Stimulated activated CD8-positive, alpha-beta memory T cell treated with anti-CD3 and anti-CD28 coated beads, Interleukin-15, amount 100 ng/mL, for 24 hours (primary cell): ENCODE data around the gene ZYG11A.
"Not testable (repeated sequence)": the region's sequence is repeated elsewhere in the genome, so short reads cannot be mapped to it uniquely, and the experiment has no call there.

Source experiments
- DNase-seq: peaks from one replicate; pipeline ENCODE4 v3.0.0-alpha.2; 2020; ENCODE audit warnings: low read depth

The ZYG11A gene

GRCh38 chr1:52842643-52843310 is at the start of gene ZYG11A:
ZYG11A (plus strand) TSS chr1:52842760; CDS start chr1:52842884, 124 bp downstream.
- peak; percentile 47 for DNase-seq

- not testable (repeated sequence) for DNase-seq
Measured at GRCh38 chr1:52793717-52794116, 48.8 kb upstream of the ZYG11A start.

DNA sequence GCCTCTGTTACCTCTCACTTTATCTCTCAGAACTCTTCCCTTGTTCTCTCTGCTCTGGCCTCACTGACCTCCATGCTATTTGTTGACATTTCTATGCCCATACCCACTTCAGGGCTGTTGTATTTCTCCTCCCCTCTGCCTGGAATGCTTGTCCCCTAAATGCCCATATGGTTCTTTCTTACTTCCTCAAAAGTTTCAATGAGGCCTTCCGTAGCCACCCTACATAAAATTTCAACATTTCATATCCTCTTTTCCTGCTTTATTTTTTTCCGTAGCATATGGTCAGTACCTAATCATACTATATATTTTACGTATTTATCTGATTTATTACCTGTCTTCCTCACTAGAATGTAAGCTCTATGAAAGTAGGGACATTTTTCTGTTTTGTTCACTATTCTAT is 47.1 kb upstream of the ZYG11A start:
- no peak for DNase-seq

DNA sequence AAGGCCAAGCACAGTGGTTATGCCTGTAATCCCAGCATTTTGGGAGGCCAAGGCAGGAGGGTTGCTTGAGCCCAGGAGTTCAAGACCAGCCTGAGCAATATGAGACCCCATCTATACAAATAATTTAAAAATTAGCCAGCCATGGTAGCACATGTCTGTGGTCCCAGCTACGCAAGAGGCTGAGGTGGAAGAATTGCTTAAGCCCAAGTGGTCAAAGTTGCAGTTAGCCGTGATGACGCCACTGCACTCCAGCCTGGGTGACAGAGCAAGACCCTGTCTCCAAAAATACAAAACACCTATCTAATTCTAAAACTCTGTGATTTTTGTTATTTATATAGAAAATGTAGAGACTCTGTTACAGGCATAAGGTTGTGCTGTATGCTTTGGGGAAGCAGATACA is 44.2 kb upstream of the ZYG11A start:
- DNase-seq: no peak

DNA sequence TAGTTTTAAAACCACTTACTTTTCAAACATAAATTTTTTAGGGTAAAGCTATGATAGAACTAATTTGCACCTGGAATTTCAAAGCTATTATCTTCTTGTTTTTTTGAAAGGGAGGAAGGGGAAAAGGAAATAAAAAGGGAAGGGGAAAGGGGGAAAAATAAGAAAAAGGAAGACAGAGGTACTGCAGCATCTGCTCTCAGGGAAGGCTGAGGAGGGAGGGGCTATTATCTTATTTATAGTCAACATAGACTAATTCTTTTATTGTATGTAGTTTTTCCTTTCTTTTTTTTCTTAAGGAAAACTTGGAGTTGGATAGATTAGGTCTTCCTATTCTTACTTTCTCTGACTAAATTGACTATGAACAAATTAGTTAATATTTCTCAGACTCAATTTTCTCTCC is 41.5 kb upstream of the ZYG11A start:
- no peak for DNase-seq

- not testable (repeated sequence) for DNase-seq
Measured at GRCh38 chr1:52804083-52804482, 38.5 kb upstream of the ZYG11A start.

GRCh38 chr1:52814465-52814864 is 28.1 kb upstream of the ZYG11A start:
- no peak for DNase-seq

GRCh38 chr1:52820830-52821229 is 21.7 kb upstream of the ZYG11A start:
- DNase-seq: not testable (repeated sequence)

GRCh38 chr1:52825868-52826267 is 16.7 kb upstream of the ZYG11A start:
- DNase-seq: no peak

DNA sequence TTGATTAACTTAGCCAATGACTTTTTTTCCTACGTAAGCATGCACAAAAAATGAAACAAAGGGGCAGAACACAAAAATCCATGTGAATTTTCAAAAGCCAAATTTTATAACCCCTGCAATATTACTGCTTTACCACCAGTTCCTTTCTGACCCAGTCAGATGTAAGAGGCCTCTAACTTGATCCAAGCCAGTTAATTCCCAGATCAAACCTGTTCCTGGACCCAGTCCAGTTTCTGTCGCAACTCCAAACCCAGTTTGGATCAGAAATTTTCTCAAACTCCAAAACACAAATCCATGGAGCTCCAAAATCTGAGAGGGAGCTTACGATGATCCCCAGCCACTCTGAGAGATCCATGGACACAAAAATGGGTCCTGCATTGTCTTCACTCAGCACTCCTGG is 7.8 kb upstream of the ZYG11A start:
- no peak for DNase-seq

GRCh38 chr1:52836035-52836434 is 6.5 kb upstream of the ZYG11A start:
- no peak for DNase-seq

DNA sequence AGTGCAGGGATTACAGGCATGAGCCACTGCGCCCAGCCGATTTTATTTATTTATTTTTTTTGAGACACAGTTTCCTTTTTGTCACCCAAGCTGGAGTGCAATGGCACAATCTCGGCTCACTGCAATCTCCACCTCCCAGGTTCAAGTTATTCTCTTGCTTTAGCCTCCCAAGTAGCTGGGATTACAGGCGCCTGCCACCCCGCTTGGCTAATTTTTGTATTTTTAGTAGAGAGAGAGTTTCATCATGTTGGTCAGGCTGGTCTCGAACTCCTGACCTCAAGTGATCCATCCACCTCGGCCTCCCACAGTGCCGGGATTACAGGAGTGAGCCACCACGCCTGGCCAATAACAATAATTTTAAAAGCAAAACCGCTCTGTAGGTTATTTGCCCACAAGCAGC is 3.4 kb upstream of the ZYG11A start:
- not testable (repeated sequence) for DNase-seq

- not testable (repeated sequence) for DNase-seq
Measured at GRCh38 chr1:52845119-52845518, 2.6 kb downstream of the ZYG11A start.

DNA sequence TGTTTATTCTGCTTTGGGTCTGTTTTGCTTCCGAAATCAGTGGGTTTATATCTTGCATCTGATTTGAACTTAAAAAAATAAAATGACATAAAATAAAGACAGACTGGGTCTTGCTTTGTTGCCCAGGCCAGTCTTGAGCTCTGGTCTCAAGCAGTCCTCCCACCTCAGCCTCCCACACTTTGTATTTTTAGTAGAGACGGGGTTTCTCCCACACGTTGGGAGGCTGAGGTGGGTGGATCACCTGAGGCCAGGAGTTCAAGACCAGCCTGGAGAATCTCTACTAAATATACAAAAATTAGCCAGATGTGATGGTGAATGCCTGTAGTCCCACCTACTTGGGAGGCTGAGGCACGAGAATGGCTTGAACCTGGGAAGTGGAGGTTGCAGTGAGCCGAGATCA is 5.9 kb downstream of the ZYG11A start:
- DNase-seq: no peak

DNA sequence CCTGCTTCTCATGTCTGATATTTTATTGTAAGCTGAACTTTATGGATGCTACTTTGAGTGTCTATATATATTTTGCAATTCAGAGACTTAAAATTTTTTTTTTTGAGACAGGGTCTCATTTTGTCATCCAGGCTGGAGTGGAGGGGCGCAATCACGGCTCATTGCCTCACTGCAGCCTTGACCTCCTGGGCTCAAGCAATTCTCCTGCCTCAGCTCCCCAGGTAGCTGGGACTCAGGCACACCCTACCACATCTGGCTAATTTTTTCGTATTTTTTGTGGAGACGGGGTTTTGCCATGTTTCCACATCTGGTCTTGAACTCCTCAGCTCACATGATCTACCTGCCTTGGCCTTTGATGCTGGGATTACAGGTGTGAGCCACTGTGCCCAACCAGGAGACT is 8.4 kb downstream of the ZYG11A start:
- no peak for DNase-seq

DNA sequence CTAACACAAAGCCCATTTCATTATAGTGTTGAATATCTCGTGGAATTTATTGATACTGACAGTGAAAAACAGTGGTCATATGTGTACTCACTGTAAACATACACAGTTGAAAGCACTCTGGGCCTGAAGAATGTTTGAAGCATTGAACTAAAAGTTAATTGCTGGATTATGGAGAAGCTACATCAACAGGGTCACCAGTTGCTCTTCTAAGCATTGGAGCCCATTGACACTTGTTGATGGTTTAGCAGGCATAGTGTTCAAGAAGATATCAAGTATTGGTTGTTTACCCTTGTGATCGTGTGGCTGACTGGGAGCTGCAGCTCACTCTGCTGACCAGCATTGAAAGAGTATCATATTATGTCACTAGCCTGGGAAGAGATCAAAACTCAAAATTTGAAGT is 10.3 kb downstream of the ZYG11A start:
- DNase-seq: no peak

- no peak for DNase-seq
Measured at GRCh38 chr1:52855584-52855983, 13.0 kb downstream of the ZYG11A start.

DNA sequence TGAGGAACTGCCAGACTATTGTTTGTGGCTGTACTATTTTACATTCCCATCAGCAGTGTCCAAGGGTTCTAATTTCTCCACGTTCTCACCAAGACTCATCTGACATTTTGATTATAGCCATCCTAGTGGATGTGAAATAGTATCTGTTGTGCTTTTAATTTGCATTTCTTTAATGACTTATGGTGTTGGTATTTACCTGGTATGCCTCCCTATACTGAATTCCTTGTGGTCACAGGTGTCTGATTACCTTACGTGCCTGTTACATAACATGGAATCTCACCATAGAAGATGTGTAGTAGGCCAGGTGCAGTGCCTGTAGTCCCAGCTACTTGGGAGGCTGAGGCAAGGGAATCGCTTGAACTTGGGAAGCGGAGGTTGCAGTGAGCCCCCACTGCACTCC is 13.5 kb downstream of the ZYG11A start:
- DNase-seq: no peak

GRCh38 chr1:52857443-52857842 is 14.9 kb downstream of the ZYG11A start:
- no peak for DNase-seq

DNA sequence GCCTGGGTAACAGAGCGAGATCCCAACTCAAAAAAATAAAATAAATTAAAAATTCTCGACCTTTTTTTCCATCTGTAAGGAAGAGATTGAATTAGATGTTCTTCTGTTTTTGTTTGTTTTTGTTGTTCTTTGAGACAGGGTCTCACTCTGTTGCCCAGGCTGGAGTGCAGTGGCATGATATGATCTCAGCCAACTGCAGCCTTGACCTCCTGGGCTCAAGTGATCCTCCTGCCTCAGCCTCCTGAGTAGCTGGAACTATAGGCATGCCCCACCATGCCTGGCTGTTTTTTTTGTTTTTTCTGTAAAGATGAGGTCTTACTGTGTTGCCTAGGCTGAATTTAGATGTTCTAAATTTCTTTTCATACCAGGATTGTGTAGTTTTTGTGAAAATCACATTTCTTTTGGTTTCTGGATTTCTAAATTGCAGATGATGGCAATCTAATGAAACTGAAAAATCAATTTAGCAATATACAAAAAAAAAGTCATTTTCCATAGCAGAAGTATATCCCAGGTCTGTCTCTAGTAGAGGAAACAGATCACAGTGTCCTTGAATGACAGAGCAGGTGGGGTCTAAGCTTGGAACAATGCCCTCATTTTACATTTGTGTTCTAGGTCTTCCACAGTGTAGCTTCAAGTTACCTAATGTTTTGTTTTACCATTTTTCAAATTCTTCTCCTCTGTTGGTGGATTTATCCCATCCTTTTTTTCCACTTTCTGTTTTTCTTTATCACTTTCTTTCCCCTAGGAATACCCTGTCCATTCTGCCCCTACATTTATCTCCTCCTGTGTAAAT is 20.3 kb downstream of the ZYG11A start:
- DNase-seq: no peak

DNA sequence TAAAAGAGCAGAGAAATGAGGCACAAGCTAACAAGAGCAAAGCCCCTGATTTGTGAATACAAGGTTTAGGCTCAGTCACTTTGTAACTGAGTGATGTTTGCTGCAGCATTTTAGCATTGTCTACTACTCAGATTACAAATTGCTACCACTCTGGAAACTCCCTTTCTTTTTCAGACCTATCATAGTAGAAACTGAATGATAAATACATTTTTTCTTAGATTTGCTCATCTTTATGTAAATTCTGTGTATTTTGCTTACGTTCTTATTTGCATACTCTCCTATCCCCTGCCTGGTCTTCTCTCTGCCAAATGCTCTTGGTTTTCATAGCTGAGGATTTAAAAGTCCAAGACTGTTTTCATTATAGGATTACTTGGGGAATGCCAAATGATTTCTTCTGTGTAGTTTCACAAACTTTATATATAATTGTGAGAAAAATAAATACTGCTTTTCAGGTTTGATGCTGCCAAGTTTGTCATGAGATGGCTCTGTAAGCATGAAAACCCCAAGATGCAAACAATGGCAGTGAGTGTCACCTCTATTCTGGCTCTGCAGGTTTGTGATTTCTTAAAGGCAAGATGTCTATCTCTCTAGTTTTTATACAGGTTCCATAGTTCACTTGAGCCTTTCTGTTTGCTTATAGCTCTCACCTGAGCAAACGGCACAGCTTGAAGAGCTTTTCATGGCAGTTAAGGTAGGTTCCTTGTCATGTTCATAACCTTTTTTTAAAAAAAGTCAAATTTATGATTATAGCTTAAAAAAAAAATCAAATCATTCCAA is 24.7 kb downstream of the ZYG11A start:
- DNase-seq: no peak

DNA sequence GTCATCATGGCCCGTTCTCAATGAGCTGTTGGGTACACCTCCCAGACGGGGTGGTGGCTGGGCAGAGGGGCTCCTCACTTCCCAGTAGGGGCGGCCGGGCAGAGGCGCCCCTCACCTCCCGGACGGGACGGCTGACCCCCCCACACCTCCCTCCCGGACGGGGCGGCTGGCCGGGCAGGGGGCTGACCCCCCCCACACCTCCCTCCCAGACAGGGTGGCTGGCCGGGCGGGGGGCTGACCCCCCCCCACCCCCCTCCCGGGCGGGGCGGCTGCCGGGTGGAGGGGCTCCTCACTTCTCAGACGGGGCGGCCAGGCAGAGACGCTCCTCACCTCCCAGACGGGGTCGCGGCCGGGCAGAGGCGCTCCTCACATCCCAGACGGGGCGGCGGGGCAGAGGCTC is 27.2 kb downstream of the ZYG11A start:
- not testable (repeated sequence) for DNase-seq

DNA sequence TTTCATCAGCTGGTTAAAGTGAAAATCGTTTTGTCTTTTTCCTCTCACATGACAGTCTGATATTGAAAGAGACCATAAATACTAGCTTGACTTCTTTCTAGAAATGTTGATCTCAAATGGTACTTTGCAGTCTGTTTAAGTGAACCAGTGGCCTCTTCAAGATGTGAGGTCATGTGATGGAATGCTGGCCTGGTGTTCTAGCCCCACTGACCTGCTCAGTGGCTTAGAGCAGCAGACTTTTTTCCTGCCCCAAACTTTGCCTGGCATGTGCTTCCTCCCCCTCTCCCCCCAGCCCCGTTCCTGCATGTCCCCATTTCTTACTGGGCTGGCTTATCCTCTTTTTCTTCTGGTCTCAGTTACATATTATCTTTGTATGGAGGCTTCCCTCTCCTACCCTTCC is 34.3 kb downstream of the ZYG11A start:
- no peak for DNase-seq
